ENCODE data around the gene GRPEL2. TPM values are rescaled to one million over a fixed set of nuclear protein-coding genes. Genes with fewer than 3 reads are reported as not detected.

Gene GRPEL2
- total and polyA plus RNA-seq, 8 donors = 1.4 to 19.1 (median 7.0) TPM

DNA sequence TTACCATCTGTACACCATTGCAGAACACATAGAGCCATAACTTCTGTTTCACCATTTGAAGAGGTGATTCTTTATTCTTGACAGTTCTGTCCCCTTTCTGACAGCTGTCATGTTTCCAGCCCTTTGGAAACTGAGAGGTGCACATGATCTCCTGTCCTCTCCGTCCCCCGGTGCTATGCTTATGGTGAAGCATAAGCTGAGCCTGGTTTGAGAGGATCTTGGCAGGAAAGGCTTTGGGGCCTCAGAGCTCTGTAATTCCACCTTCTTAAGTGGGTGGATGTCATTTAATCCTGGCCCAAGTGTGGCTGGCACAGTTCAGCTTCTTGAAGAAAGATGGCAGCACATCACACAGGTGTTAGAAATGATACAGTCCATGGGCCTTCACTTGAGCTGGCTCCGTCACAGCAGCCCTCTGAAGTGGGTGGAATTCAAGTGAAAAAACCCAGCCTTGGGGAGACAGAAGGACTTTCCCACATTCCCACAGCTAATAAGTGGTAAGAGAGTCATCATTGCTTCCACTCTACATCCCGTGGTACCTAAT lies 30.7 kb upstream of the GRPEL2 start:
- no peaks in the 10 kb centered on the region for H3K9me3 ChIP-seq
- H3K36me3 ChIP-seq = peaks cover 0 to 6% (median 0%) of the 10 kb centered on the region in 4 donors
- intact Hi-C loops (cut with DNase I; ENCODE audit: low total_unique reads) = no loop called here
- no peaks in the 10 kb centered on the region for H3K27me3 ChIP-seq
- no peak overlapping the region for H3K4me3 ChIP-seq
- no peak overlapping the region for H3K27ac ChIP-seq
- 83 to 96% (median 91%) methylated on average over 4 of the region's 4 CpGs for WGBS, 5 donors
- TF ChIP-seq, protein P1, sequence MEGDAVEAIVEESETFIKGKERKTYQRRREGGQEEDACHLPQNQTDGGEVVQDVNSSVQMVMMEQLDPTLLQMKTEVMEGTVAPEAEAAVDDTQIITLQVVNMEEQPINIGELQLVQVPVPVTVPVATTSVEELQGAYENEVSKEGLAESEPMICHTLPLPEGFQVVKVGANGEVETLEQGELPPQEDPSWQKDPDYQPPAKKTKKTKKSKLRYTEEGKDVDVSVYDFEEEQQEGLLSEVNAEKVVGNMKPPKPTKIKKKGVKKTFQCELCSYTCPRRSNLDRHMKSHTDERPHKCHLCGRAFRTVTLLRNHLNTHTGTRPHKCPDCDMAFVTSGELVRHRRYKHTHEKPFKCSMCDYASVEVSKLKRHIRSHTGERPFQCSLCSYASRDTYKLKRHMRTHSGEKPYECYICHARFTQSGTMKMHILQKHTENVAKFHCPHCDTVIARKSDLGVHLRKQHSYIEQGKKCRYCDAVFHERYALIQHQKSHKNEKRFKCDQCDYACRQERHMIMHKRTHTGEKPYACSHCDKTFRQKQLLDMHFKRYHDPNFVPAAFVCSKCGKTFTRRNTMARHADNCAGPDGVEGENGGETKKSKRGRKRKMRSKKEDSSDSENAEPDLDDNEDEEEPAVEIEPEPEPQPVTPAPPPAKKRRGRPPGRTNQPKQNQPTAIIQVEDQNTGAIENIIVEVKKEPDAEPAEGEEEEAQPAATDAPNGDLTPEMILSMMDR (IDR thresholded peaks at IDR 0.05) = no peak
- no peak for TF ChIP-seq EP300 (IDR thresholded peaks at IDR 0.05)
- TF ChIP-seq POLR2AphosphoS5 (IDR thresholded peaks at IDR 0.05) = no peak
- no peak for TF ChIP-seq POLR2A (IDR thresholded peaks at IDR 0.05)
- H3K4me1 ChIP-seq = peaks cover 0 to 5% (median 0%) of the 10 kb centered on the region in 4 donors
- DNase-seq = no peak

DNA sequence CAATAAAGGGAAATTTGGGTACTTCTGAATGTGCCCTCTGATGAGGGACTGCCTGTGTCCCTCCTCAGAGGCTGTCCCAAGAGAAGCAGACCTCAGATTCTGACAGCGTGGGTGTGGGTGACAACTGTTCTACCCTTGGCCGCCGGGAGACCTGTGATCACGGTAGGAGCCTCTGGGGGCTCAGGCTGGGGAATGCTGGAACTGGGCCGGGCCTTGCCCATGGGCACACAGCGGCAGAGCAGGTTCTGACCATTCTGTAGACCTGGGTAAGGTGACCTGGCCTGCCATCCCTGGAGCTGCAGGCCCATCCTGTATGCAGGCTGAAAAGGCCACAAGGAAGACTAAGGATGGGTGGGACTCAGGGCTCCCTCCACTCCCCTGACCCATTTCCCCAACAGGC lies 29.5 kb upstream of the GRPEL2 start:
- 88 to 97% (median 88%) methylated on average over 6 of the region's 6 CpGs for WGBS, 5 donors
- Histone ChIP-seq H3K4me1 (peaks cover 5 to 12% (median 7%) of the 10 kb centered on the region in 4 donors), H3K4me3 (no peak overlapping the region), H3K27me3 (no peaks in the 10 kb centered on the region), H3K9me3 (no peaks in the 10 kb centered on the region), H3K27ac (no peak overlapping the region), H3K36me3 (peaks cover 0 to 3% (median 0%) of the 10 kb centered on the region in 4 donors)
- TF ChIP-seq, protein P1 (IDR thresholded peaks at IDR 0.05) = no peak
- no peak for TF ChIP-seq POLR2AphosphoS5 (IDR thresholded peaks at IDR 0.05)
- no peak for TF ChIP-seq POLR2A (IDR thresholded peaks at IDR 0.05)
- DNase-seq = no peak
- intact Hi-C loops (cut with DNase I; ENCODE audit: low total_unique reads) = no loop called here

DNA sequence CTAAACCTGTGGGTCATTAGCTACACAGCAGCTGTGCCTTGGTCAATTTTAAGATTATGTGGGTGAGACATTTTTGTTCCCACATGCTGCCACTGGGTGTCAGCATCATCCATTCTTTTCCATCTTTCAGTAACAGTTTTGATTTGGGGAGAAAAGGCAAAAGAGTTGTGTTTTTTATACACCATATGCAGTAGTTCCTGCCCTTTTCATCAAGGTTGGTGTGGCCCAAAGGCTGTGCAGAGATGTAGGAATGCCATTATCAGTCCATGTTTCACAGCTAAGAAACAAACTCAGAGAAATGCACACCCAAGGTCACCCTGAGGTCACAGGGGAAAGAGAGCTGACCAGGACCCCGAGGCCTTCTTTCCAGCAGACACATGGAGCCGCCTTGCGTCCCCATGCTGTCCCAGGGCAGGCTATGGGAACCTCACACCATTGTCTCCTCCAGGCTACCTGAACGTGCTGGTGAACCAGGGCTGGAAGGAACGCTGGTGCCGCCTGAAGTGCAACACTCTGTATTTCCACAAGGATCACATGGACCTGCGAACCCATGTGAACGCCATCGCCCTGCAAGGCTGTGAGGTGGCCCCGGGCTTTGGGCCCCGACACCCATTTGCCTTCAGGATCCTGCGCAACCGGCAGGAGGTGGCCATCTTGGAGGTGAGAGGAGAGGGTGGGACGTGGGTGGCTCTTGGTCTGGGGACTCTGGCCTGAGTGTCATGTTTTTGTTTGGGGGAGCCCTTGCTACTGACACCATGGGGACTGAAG lies 27.8 kb upstream of the GRPEL2 start:
- peak; percentile 34 to 80 for DNase-seq
- Histone ChIP-seq H3K9me3 (no peaks in the 10 kb centered on the region), H3K27ac (no peak overlapping the region), H3K4me1 (peaks cover 10 to 21% (median 13%) of the 10 kb centered on the region in 4 donors), H3K4me3 (no peak overlapping the region), H3K27me3 (no peaks in the 10 kb centered on the region), H3K36me3 (peaks cover 0 to 3% (median 0%) of the 10 kb centered on the region in 4 donors)
- 77 to 87% (median 81%) methylated on average over 14 of the region's 14 CpGs for WGBS, 5 donors
- TF ChIP-seq POLR2AphosphoS5 (IDR thresholded peaks at IDR 0.05) (no peak), EP300 (IDR thresholded peaks at IDR 0.05) (no peak), POLR2A (IDR thresholded peaks at IDR 0.05) (no peak)
- TF ChIP-seq, protein P1 (IDR thresholded peaks at IDR 0.05) = peak in 5 of 7 experiments; percentile 60 to 68 (median 67)
- intact Hi-C loops (cut with DNase I; ENCODE audit: low total_unique reads) = no loop called here

DNA sequence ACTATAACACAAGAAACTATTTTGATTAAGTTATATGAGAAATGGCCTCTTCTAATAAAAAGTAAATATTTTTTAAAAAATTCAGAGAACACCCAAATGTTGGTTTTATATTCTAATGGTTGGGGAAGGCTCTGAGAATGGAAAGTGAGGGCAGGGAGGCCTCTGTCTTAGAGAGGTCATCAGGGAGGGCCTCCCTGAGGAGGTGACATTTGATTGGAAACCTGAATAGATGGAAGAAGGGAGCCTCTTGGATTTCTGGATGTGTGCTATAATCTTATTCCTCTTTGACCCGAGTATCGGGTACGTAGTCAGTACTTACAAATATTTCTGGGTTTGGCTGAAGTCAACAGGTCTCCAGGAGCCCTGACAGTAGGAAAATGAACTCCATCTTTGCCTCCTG lies 26.1 kb upstream of the GRPEL2 start:
- H3K27ac ChIP-seq = no peak overlapping the region
- WGBS, 5 donors = 94 to 100% (median 95%) methylated on average over 3 of the region's 3 CpGs
- TF ChIP-seq, protein P1 (IDR thresholded peaks at IDR 0.05) = no peak
- TF ChIP-seq POLR2A (IDR thresholded peaks at IDR 0.05) = no peak
- H3K4me1 ChIP-seq = peaks cover 10 to 27% (median 13%) of the 10 kb centered on the region in 4 donors
- intact Hi-C loops (cut with DNase I; ENCODE audit: low total_unique reads) = no loop called here
- no peak overlapping the region for H3K4me3 ChIP-seq
- H3K9me3 ChIP-seq = no peaks in the 10 kb centered on the region
- peaks cover 0 to 3% (median 0%) of the 10 kb centered on the region in 4 donors for H3K36me3 ChIP-seq
- DNase-seq = no peak
- H3K27me3 ChIP-seq = no peaks in the 10 kb centered on the region
